LHCN-M2 (cell line): ENCODE results near the gene GRM1. TPM values are rescaled to one million over a fixed set of nuclear protein-coding genes. Genes with fewer than 3 reads are reported as not detected.

Experiments used
- DNase-seq: peaks from one replicate; pipeline ENCODE4 v3.0.0-alpha.2; 2012; ENCODE audit warnings: low read depth
- total RNA-seq: library from RNA; depleted of rRNA; stranded (reverse); fragments of >200 nt; gene quantifications from 2 replicates; pipeline ENCODE4 v1.2.3, GENCODE V29; 2014

GRM1 gene
- total RNA-seq, 1 experiment from 2014 or later, result 0.06 TPM

DNA sequence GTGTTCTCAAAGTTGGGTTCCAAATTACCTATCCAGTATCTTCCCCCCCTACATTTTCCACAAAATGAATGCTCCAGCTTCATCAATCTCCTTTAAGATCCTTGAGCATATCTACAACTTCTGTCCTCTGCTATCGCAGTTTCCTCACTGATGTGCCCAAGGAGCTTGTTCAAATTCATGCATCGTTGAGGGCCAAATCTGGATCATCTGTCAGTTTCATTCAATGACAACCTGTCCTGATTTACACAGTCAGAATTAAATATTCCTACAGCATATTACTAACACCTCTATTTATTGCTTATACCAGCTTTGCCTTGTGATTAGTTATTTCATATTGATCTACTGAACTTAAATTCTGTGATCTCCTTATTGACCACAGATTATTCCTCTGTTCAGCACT is 68.7 kb downstream of the GRM1 start:
- DNase-seq, result no peak

DNA sequence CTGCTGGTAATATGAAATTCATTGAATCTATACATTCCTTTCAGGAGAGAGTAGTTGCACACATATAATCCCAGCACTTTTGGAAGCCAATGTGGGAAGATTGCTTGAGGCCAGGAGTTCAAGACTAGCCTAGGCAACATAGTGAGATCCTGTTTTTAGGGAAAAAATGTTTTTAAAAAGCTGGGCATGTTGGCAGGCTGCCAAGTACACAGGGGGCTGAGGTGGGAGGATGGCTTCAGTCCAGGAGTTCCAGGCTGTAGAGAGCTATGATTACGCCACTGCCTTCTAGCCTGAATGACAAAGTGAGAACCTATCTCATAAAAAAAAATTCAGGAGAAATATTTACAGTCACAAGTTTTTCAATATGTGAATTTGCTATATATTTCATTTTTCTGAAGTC is 71.9 kb downstream of the GRM1 start:
- DNase-seq, result no peak

DNA sequence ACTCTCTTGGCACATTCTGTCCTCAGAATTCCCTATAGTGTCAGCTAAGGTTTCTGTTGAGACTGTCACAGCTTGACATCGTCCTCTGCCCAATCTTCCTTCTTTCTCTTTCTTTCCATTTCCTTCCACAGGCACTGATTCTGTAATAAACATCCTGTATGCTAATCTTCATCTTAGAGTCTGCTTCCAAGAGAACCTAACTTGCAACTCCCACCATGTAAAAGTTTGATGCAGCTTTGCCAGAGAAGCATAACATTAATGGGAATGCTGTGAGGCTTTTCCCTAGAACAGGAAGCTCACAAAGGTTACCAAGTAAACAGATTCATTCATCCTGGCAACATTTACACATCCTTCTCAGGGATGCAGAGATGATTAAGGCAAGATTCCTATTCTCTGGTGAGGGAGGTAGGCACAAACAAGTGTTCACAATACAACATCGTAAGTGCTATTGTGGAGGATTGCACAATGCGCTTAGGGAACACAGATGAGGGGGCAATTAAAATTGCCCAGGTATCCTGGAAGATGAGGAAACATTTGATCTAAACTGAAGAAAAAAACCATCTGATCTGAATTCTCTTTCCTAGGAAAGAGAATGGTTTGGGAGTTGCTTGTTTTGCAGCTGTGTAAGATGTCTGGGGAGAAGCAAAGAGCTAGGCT is 74.7 kb downstream of the GRM1 start:
- no peak for DNase-seq

DNA sequence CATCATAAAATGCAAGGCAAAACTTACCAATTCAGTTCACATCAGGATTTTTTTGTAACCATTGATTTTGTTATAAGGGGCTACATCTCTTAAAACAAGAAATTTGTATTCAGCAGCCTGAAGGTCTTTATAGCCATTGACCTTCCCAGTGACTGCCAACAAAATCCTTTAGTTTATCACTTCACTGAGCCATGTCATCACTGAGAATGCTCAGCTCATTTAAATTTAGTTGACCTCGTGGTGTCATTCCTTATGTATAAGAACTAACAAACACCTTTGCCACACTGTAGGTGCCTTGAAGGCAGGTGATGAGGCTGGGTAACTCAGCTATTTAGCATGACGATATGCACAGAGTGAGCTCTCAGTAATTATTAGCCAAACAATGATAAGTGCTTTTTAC is 77.7 kb downstream of the GRM1 start:
- DNase-seq, result no peak

DNA sequence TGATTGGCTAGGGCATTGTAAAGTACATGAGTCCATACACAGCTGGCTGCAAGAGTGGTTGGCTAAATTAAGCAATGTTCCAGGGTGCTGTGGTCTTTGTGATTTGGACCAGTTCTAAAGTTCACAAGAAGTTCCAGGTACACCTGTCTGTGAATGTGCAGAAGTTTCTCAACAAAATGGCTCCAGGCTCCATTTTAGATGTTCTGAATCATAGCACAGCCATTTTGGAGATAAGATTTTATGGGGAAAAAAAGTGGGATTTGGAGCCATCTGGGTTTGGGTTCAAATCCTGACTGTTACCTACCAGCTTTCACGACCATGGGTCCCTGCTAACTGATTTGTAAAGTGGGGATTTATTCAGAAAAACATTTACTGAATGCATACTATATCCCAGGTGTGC is 82.1 kb downstream of the GRM1 start:
- no peak for DNase-seq

DNA sequence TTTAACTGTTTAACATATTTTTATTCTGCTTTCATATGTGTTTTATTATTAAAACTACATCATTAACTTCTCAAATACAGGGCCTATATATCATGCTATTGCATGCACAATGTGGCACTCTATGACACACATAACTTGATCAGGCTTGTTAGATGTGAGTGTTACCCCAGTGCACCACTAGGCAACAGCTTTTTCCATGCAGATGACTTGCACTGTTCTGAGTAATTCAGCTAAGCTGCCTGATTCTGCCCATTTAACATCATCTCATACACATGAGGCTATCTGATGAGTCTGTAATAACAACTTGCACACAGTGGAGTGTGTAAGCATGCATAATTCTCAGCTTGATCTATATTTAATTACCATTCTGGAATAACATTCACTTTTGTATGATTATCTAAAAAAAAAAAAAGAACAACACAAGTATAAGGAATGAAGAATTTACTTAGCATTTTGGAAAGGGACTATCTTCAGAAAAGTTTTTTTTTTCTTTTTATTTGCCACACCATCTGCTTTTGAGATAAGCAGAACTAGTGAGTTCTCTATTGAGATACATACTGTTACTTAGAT is 83.1 kb downstream of the GRM1 start:
- no peak for DNase-seq

DNA sequence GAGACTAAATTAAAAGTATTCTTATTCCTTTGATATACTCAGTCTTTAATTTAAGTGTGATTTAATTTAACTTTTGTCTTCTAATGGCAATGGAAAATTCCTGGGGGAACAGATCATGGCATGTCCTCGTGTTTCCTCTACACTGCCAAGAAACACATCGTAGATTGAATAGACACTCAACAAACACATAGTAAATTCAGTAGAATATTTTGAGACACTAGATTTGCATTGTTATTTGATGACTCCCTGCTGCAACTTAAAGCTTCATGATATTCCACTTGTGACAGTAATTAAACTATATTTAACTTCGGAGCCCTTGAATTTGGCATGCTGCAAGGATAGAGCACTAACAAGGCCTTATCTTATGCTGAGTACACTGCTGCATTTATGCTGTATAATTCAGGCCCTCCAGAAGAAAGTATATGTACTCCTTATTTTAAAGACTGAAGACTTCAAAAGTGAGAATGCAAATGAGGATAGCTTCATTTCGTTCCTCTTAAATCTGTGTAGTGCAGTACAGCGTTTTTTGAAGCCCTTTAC is 84.3 kb downstream of the GRM1 start:
- no peak for DNase-seq

DNA sequence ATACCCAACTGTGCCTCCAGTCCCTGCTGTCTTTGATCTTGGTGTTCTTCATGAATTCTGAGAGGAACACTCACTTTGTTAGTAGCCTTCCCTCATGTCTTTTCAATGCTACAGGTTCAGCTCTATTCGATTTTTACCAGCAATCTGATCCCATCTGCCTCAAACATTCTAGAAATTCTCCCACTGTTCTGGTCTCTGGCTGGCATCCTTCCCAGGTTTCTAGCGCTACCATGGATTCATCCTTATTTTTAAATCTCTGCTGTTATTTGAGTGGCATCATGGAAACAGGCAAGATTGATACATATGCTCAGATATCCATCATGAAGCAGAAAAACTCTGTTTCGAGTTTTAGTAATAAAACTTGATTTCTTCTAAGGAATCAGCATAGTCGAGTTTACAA is 94.8 kb downstream of the GRM1 start:
- DNase-seq, result no peak

DNA sequence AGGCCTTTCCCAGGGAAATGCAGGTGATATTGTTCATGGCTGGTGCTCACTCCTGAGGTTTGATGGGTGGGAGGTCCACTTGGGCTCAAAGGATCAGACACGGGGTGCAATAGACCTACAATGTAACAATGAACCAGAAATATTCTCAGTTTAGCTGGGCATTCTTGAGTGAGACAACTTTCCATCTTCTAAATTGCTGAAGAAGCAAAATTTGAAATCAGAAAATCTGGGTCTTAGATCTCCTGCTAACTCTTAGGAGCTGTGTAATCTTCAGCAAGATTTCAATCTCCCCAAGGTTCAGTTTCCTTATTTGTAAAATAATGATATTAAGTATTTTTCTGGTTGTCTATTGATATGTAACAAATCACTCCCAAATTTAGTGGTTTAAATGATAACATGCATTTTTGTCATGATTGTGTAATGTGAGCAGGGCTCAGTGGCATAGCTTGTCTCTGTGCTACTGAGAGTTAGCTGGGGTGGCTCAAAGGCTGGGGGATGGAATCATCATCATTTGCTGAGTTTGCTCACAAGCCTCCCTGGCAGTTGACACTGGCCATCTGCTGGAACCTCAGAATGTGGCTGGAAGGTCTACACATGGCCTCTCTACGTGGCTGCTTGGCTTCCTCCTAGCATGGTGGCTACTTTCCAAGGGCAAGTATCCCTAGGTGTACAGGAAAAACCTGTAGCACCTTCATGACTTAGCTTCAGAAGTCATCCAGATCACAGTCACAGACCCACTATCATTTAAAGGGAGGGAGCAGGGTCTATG is 98.8 kb downstream of the GRM1 start:
- no peak for DNase-seq

DNA sequence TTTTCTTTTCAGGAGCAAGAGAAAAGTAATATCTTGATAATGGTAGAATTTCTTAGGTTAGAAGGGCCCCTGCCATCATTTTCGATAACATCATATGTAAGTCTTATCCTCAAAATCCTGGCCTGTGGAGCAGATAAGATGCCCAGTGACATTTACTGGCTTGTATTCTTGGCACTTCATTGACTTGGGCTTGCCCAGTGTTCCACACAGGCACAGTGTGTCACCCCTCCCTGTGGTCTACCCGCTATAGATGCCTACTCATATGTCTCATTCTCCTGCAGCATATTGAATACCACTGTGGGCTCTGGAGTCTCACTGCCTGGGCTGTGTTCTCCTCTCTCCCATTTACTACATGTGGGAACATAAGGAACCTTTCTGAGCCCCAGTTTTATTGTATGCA is 105.0 kb downstream of the GRM1 start:
- DNase-seq, result no peak

DNA sequence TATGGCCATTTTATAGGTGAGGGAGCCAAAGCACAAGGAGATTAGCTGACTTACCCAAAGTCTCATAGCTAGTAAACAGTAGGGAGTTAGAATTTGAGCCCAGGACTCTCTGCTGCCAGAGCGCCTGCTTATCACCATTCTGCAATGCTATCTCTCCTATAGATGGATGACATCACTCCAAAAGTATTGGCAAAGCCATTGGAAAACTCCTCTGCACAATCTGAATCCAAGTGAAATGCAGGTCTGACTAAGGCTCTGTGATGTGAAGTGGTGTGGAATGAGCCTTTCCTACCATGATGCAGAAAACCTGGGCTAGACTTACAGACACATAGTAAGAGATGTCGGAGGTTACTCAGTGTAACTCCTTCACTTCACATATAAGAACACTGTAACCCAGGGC is 106.3 kb downstream of the GRM1 start:
- DNase-seq, result no peak

DNA sequence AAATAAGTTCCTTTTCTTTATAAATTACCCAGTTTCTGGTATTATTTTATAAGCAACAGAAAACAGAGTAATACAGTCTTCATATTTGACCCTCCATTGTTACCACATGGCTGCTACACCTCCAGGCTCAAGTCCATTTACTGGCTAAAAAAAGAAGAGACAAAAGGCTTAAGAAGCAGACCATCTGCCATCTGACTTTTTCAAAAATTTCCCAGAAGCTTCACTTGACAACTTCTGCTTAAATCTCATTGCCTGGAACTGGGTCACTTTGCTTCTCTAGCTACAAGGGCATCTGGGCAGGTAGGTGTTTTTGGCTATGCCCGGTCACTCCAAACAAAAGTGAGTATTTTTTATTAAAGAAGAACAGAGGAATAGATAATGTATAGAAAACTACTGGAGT is 118.0 kb downstream of the GRM1 start:
- no peak for DNase-seq

DNA sequence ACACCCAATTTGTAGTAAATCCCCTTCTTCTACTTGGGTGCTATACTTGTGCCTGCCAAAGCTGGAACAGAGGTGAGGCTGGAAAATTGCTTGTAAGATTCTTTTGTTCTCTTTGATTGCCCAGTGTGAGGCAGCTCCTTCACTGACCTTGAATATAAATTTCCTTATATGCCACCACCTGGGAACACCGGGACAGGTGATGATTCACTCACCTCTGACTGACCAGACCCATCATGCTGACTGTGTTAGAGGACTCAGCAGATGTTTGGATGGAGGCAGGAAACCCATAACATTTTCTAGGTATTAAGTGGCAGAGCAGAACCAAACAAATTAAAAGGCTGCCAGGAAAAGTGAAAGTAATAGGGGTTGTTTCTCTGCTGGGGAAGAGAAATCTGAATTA is 120.9 kb downstream of the GRM1 start:
- DNase-seq, result no peak

DNA sequence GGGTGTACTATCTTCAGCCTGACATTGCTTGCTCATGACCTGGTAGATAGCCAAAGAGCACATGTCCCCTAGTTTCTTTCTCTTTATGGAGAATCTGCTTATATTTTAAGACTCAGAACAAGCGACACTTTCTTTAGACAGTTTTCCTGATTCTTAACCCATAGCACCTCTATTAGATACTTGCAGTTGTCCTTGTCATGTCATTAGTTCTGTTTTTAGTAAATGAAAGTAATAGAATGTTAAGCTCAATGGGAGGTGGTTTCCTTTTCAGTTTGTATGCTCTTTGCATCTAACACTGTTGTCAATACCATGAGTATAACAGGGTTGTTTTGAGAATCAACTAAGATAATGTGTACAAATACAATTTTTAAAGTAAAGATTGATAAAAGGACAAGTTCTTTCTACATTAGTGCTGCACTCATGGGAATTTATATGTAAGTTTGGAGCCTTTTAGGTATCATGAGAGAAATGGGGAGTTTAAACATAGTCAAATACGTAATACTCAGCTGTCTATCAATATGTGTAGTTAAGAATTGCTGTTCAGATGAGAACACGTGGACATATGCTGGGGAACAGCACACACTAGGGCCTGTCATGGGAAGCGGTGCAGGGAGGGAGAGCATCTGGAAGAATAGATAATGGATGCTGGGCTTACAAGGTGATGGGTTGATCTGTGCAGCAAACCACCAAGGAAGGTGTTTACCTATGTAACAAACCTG is 124.3 kb downstream of the GRM1 start:
- no peak for DNase-seq

DNA sequence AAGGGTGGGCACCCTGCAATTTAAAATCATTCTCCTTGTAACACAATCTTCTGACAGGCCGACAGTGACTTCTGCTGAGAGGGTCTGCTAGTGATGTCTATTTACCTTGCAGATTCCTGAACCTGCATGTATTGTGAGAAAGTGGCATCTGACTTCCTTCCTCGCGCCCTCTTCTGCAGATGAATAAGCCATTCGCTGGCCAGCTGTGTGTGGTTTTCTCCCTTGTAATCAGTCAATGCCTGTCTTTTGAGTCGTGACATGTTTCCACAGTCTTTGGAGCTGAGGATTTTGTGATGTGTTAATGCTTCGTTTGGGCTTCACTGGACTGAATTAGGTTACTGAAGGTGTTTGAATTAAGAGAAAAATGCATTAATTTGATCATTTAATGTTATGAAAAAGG is 125.3 kb downstream of the GRM1 start:
- no peak for DNase-seq

DNA sequence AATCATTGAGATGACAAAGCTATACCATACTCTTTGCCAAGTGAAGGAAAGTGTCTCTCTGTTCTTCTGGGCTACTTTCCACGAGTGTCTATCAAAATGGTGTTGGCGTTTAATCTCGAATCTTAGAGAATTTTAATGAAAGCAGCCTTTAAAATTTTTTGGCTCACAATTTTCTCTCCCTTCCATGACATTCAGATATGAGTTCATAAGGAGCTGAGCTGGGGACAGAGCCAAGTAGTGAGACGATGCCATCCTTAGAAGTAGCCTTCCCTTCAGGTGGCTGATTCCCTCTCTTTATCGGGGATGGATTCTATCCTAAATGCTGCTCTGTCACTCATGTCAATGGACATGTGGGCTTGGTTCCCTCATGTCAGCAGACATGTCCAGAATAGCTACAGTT is 132.8 kb downstream of the GRM1 start:
- DNase-seq, result no peak

DNA sequence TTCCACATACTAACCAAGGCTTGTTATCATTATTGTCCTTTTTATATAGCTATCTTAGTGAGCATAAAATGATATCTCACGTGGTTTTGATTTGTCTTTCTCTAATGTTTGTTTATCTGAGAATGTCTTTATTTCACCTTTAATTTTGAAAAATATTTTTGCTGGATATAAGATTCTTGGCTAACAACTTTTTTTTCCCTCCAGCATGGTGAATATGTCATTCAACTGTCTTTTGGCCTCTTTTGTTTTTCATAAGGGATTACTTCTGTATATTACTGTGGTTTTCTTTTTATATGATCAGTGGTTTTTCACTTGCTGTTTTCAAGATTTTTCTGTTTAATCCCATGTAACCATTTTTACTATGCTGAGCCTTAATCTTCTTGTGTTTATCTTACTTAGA is 141.0 kb downstream of the GRM1 start:
- no peak for DNase-seq

DNA sequence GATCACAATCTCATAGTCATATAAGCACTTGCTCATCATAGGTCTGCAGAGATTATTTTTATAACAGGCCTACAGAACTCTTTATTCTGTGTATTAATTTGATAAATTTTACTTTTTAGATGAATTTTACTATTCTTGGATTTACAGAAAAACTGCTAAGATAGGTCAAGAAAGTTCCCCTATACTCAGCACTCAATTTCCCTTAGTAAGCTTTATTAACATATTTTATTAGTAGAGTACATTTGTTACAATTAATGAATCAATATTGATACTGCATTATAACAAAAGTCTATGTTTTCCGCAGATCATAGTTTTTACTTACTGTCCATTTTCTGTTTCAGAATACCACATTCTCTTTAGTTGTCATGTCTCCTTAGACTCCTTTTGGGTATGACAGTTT is 148.9 kb downstream of the GRM1 start:
- no peak for DNase-seq

DNA sequence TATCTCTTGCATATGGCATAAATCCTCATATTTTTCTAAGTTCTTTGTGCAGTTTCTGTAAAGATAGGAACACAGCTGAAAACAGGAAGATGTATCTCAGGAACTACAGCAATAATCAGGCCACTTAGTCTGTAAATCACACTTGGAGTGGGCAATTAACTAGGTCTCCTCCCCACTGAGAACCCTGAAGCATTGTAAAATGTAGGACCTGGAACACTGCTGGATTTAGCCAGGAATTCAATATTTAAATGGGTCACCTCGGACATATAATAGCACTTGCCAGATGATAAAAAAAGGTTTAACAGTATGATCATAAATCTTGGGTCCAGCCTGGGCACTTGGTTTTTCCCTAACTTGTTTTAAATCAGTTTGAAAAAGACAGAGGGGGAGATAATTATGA is 155.0 kb downstream of the GRM1 start:
- DNase-seq, result no peak

DNA sequence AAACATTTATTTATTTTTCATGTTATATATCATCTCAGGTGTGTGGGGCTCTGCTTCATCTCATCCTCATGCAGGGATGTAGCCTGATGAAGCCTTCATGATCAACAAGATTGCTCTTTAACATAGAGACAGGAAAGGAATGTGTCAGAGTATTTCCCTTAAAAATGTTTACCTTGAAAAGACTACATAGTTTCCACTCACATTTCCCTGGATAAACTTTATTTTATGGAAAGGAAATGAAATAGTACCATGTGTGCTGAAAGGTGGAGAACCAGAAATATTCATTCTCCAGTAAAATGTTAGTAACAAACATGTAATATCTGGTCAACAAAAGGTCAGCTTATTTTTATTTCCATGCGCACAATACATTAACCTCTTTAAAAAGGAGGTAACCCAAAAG is 155.8 kb downstream of the GRM1 start:
- no peak for DNase-seq

DNA sequence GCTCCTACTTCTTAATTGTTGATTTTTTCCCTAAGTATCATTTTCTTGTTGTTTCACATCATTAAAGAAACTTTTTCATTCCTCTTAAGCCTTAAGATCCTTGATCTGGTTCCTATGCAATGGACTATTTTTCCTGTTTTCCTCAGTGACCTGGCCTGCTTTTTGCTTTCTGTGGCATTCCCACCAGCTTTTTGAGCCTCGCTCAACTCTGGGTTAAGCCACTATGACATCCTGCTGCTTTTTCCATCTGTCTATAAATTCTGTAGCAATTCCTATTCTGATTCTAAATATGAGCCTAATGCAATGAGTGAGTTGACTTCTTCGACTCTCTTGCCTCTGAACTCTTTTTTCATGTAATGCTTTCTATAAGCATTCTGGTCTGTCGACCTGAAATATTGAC is 160.3 kb downstream of the GRM1 start:
- DNase-seq, result no peak

DNA sequence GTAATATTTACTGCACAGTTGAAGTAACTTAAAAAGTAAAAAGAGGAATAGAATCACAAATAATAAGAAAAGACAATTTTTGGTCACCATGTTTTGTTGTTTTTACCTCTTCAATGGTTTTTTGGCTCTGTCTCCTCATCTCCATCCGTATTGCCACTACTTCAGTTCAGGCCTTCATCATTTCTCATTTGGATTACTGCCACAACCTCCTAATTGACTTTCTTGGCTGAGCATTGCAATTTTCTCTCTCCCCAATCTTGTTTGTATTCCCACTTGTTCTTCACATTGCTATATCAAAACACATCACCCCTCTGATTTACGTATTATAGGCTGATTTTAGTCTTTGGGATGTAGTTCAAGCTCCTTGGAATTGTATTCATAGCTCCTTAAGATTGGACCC is 161.7 kb downstream of the GRM1 start:
- no peak for DNase-seq
